ENCODE measurements around the gene ADAT3.

The ADAT3 gene

GRCh38 chr19:1953441-1954094, 48.4 kb downstream of the ADAT3 start:
- no peak for TF ChIP-seq CTCF (IDR thresholded peaks at IDR 0.05; ENCODE audit: poor library complexity, severe bottlenecking)
- no peak for ATAC-seq (ENCODE audit: low read depth)

GRCh38 chr19:1954532-1954933, 49.3 kb downstream of the ADAT3 start:
- Histone ChIP-seq H3K27me3 (ENCODE audit: insufficient read depth, poor library complexity, severe bottlenecking) (no peaks in the 10 kb centered on the region), H3K4me1 (ENCODE audit: insufficient read depth, poor library complexity, severe bottlenecking) (no peaks in the 10 kb centered on the region), H3K4me3 (ENCODE audit: severe bottlenecking) (no peak overlapping the region), H3K36me3 (ENCODE audit: low read depth) (peaks cover 9% of the 10 kb centered on the region; the same call in 1 of the 2 replicates), H3K27ac (ENCODE audit: poor library complexity, severe bottlenecking) (no peak overlapping the region), H3K9me3 (ENCODE audit: severe bottlenecking) (no peaks in the 10 kb centered on the region)
- TF ChIP-seq CTCF (IDR thresholded peaks at IDR 0.05; ENCODE audit: poor library complexity, severe bottlenecking), result no peak
- DNase-seq (ENCODE audit: low spot score) (no peak), ATAC-seq (ENCODE audit: low read depth) (no peak)

More at GRCh38 chr19:1953441-1954094, 48.4 kb downstream of the ADAT3 start:
- no peaks in the 10 kb centered on the region for H3K27me3 ChIP-seq (ENCODE audit: insufficient read depth, poor library complexity, severe bottlenecking)
- no peak for DNase-seq (ENCODE audit: low spot score)
- H3K4me3 ChIP-seq (ENCODE audit: severe bottlenecking), result no peak overlapping the region
- H3K36me3 ChIP-seq (ENCODE audit: low read depth), result peaks cover 9% of the 10 kb centered on the region; the same call in 1 of the 2 replicates
- H3K9me3 ChIP-seq (ENCODE audit: severe bottlenecking), result no peaks in the 10 kb centered on the region
- H3K27ac ChIP-seq (ENCODE audit: poor library complexity, severe bottlenecking), result no peak overlapping the region
- H3K4me1 ChIP-seq (ENCODE audit: insufficient read depth, poor library complexity, severe bottlenecking), result no peaks in the 10 kb centered on the region

- no peak for TF ChIP-seq CTCF (IDR thresholded peaks at IDR 0.05; ENCODE audit: poor library complexity, severe bottlenecking)
- H3K9me3 ChIP-seq (ENCODE audit: severe bottlenecking), result no peaks in the 10 kb centered on the region
- no peak overlapping the region for H3K4me3 ChIP-seq (ENCODE audit: severe bottlenecking)
- no peak overlapping the region for H3K27ac ChIP-seq (ENCODE audit: poor library complexity, severe bottlenecking)
- H3K4me1 ChIP-seq (ENCODE audit: insufficient read depth, poor library complexity, severe bottlenecking), result no peaks in the 10 kb centered on the region
- ATAC-seq (ENCODE audit: low read depth) (no peak), DNase-seq (ENCODE audit: low spot score) (no peak)
- H3K27me3 ChIP-seq (ENCODE audit: insufficient read depth, poor library complexity, severe bottlenecking), result no peaks in the 10 kb centered on the region
- H3K36me3 ChIP-seq (ENCODE audit: low read depth), result peaks cover 5% of the 10 kb centered on the region; the same call in 1 of the 2 replicates
These were observed 50.2 kb downstream of the ADAT3 start for GRCh38 chr19:1955171-1956121.

GRCh38 chr19:1956122-1956494, 50.9 kb downstream of the ADAT3 start:
- no peaks in the 10 kb centered on the region for H3K4me1 ChIP-seq (ENCODE audit: insufficient read depth, poor library complexity, severe bottlenecking)
- TF ChIP-seq CTCF (IDR thresholded peaks at IDR 0.05; ENCODE audit: poor library complexity, severe bottlenecking), result no peak
- DNase-seq (ENCODE audit: low spot score) (no peak), ATAC-seq (ENCODE audit: low read depth) (no peak)
- H3K4me3 ChIP-seq (ENCODE audit: severe bottlenecking), result no peak overlapping the region
- no peak overlapping the region for H3K27ac ChIP-seq (ENCODE audit: poor library complexity, severe bottlenecking)
- H3K36me3 ChIP-seq (ENCODE audit: low read depth), result peaks cover 3% of the 10 kb centered on the region; the same call in 1 of the 2 replicates
- no peaks in the 10 kb centered on the region for H3K27me3 ChIP-seq (ENCODE audit: insufficient read depth, poor library complexity, severe bottlenecking)
- H3K9me3 ChIP-seq (ENCODE audit: severe bottlenecking), result no peaks in the 10 kb centered on the region
